PC-9 (cell line): Measurements from ENCODE around the gene DOC2A.

ENCODE experiments used
- EZH2 ChIP-seq: fragments of 200-600 bp; sonication (generic); IDR thresholded peaks from 2 replicates; pipeline ENCODE4 v1.8.0; 2017; ENCODE audit warnings: antibody characterized with exemption, low read depth
- TF ChIP-seq, protein P1 (sequence below): fragments of 200-600 bp; sonication (generic); conservative IDR thresholded peaks from 2 replicates; pipeline ENCODE4 v1.6.1; 2017; ENCODE audit warnings: mixed run types, antibody characterized with exemption, mild to moderate bottlenecking, moderate library complexity

DNA sequence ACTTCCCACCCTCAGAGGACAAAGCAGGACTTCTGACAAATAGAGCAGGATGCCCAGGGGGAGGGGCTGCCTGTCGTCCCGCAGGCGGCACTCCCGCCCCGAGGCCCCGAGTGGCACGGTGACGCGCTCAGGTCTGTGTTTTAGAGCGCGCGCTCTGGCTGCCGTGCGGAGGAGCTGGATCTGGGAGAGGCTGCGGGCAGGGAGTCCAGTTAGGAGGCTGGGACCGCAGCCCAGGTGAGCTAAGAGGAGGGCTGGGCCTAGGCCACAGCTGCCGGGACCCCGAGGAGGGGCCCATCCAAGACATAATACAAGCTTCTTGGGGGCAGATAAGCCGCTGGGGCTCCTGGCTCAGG, 6.4 kb downstream of the DOC2A start:
- TF ChIP-seq, protein P1, sequence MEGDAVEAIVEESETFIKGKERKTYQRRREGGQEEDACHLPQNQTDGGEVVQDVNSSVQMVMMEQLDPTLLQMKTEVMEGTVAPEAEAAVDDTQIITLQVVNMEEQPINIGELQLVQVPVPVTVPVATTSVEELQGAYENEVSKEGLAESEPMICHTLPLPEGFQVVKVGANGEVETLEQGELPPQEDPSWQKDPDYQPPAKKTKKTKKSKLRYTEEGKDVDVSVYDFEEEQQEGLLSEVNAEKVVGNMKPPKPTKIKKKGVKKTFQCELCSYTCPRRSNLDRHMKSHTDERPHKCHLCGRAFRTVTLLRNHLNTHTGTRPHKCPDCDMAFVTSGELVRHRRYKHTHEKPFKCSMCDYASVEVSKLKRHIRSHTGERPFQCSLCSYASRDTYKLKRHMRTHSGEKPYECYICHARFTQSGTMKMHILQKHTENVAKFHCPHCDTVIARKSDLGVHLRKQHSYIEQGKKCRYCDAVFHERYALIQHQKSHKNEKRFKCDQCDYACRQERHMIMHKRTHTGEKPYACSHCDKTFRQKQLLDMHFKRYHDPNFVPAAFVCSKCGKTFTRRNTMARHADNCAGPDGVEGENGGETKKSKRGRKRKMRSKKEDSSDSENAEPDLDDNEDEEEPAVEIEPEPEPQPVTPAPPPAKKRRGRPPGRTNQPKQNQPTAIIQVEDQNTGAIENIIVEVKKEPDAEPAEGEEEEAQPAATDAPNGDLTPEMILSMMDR = no peak
- no peak for TF ChIP-seq EZH2
